Body of pancreas (tissue), 4 donors: ENCODE results near the gene RHOD. TPM values are rescaled to one million over a fixed set of nuclear protein-coding genes. Genes with fewer than 3 reads are reported as not detected.

Source experiments
- ATAC-seq: fragments of 150-250 bp; one replicate; pipeline ENCODE4 v1.9.1; 2016
- DNase-seq, 4 donors: peaks; one replicate each; pipeline ENCODE4 v3.0.0-alpha.2; 2019
- H3K27ac ChIP-seq, 4 donors: fragments of 200-600 bp; sonication (generic); 1 replicate in 3 of 4; 2 replicates in 1 of 4; pipeline versions ENCODE4 v1.5.1 to v1.6.1; 2016 to 2019; ENCODE audit warnings: mild to moderate bottlenecking in 1 of 4, mixed read lengths in 1 of 4, moderate library complexity in 1 of 4
- H3K27me3 ChIP-seq, 2 donors: fragments of 200-600 bp; sonication (generic); one replicate each; pipeline ENCODE4 v1.6.0; 2016; ENCODE audit warnings: mild to moderate bottlenecking in 1 of 2
- H3K36me3 ChIP-seq, 2 donors: fragments of 200-600 bp; sonication (generic); replicated peaks in 1 of 2; 2 replicates each; pipeline ENCODE4 v1.5.1; 2016; ENCODE audit warnings: low read depth in 2 of 2; ENCODE audit not compliant: insufficient read depth in 1 of 2
- H3K4me1 ChIP-seq: fragments of 200-600 bp; sonication (generic); one replicate; pipeline ENCODE4 v1.6.0; 2016
- H3K4me3 ChIP-seq, 2 donors: fragments of 200-600 bp; sonication (generic); 1 replicate in 1 of 2; 2 replicates in 1 of 2; pipeline ENCODE4 v1.5.1; 2016 to 2019
- H3K9me3 ChIP-seq, 3 donors: fragments of 200-600 bp; sonication (generic); 1 replicate in 2 of 3; 2 replicates in 1 of 3; pipeline ENCODE4 v1.5.1; 2016
- CTCF ChIP-seq, 7 experiments: fragments of 450-650 bp in 4 of 7; fragments of 200-600 bp in 3 of 7; sonication (generic) in 3 of 7; IDR thresholded peaks; one replicate each; pipeline ENCODE4 v1.5.1; 2016 to 2019; ENCODE audit warnings: antibody characterized with exemption in 7 of 7
- POLR2A ChIP-seq, 3 donors: fragments of 450-650 bp; IDR thresholded peaks; one replicate each; pipeline ENCODE4 v1.6.1; 2016; ENCODE audit warnings: antibody characterized with exemption in 3 of 3, mild to moderate bottlenecking in 2 of 3
- WGBS, 2 donors: methylation state at CpG; one replicate each; pipeline ENCODE4 v1.1.5; 2017; 5-methylcytosine and 5-hydroxymethylcytosine counted together
- intact Hi-C: fragments of 100-400 bp; cut with DNase I; formaldehyde crosslinking; loops from one replicate; pipeline ENCODE4 v1.15.1; 2023
- total RNA-seq, 2 donors: library from RNA; depleted of rRNA; stranded (reverse); fragments of >200 nt; gene quantifications; one replicate each; pipeline ENCODE4 v1.1.0, GENCODE V29; 2016

Gene RHOD
- total RNA-seq, 2 donors from 2014 or later: 19.1 to 33.5 TPM

GRCh38 chr11:67022961-67023956, 33.4 kb upstream of the RHOD start, which contains the start of gene SYT12:
SYT12 (plus strand) TSS chr11:67023134; CDS start chr11:67030145, 7,011 bp downstream.
- peak in 2 of 4 donors; percentile 3 to 12 for DNase-seq
- no peaks in the 10 kb centered on the region for H3K36me3 ChIP-seq
- H3K27ac ChIP-seq: no peak within 1 kb of the TSS
- H3K27me3 ChIP-seq: no peaks in the 10 kb centered on the region
- H3K9me3 ChIP-seq: no peaks in the 10 kb centered on the region
- intact Hi-C loops: no loop called here
- 2 to 5% methylated on average over 8 to 72 of the region's 118 CpGs for WGBS, 2 donors
- peak; percentile 50 for ATAC-seq
- no peak for TF ChIP-seq CTCF (IDR thresholded peaks at IDR 0.05)
- TF ChIP-seq POLR2A (IDR thresholded peaks at IDR 0.05): no peak
- H3K4me3 ChIP-seq: no peak within 1 kb of the TSS
- peaks cover 18% of the 10 kb centered on the region for H3K4me1 ChIP-seq

GRCh38 chr11:67023957-67024353, 32.7 kb upstream of the RHOD start:
- Histone ChIP-seq H3K36me3 (no peaks in the 10 kb centered on the region), H3K27ac (no peak overlapping the region), H3K4me3 (no peak overlapping the region), H3K27me3 (no peaks in the 10 kb centered on the region), H3K9me3 (no peaks in the 10 kb centered on the region), H3K4me1 (peaks cover 18% of the 10 kb centered on the region)
- intact Hi-C loops: no loop called here
- DNase-seq (no peak), ATAC-seq (no peak)
- 46 to 86% methylated on average over 1 to 6 of the region's 6 CpGs for WGBS, 2 donors
- TF ChIP-seq POLR2A (IDR thresholded peaks at IDR 0.05): no peak
- no peak for TF ChIP-seq CTCF (IDR thresholded peaks at IDR 0.05)

GRCh38 chr11:67024410-67024809, 32.2 kb upstream of the RHOD start:
- H3K4me1 ChIP-seq: peaks cover 18% of the 10 kb centered on the region
- no peak overlapping the region for H3K27ac ChIP-seq
- no peaks in the 10 kb centered on the region for H3K27me3 ChIP-seq
- ATAC-seq: no peak
- no peaks in the 10 kb centered on the region for H3K36me3 ChIP-seq
- no peaks in the 10 kb centered on the region for H3K9me3 ChIP-seq
- 64 to 81% methylated on average over 4 to 5 of the region's 5 CpGs for WGBS, 2 donors
- intact Hi-C loops: no loop called here
- no peak for DNase-seq
- H3K4me3 ChIP-seq: no peak overlapping the region
- TF ChIP-seq POLR2A (IDR thresholded peaks at IDR 0.05) (no peak), CTCF (IDR thresholded peaks at IDR 0.05) (no peak)

DNA sequence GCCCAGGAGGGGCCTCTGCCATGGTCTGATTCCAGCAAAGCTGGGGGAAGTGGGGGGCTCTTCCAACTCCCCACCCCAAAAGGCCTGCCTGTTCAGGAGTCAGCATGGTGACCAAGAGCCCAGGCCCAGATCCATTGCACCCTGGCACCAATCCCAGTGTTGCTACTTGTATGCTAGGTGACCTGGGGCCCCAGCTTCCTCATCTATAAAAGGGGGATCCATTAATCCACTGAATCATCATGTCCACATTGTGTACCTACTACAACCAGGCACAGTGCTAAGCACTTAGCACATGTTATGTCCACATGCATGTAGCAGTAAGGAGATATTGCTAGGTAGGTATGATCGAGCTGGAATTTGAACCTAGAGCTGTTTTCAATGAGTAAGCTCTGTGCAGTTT, 31.7 kb upstream of the RHOD start:
- H3K36me3 ChIP-seq: no peaks in the 10 kb centered on the region
- no peak overlapping the region for H3K4me3 ChIP-seq
- no peak overlapping the region for H3K27ac ChIP-seq
- peaks cover 18% of the 10 kb centered on the region for H3K4me1 ChIP-seq
- DNase-seq (no peak), ATAC-seq (no peak)
- intact Hi-C loops: no loop called here
- 75 to 88% methylated on average over 1 of the region's 1 CpG for WGBS, 2 donors
- TF ChIP-seq CTCF (IDR thresholded peaks at IDR 0.05): no peak
- TF ChIP-seq POLR2A (IDR thresholded peaks at IDR 0.05): no peak
- H3K27me3 ChIP-seq: no peaks in the 10 kb centered on the region
- no peaks in the 10 kb centered on the region for H3K9me3 ChIP-seq
